ENCODE data around the gene SLC27A3. TPM values are rescaled to one million over a fixed set of nuclear protein-coding genes. Genes with fewer than 3 reads are reported as not detected.

Gene SLC27A3
- total RNA-seq, 2 donors from 2014 or later, result 22.9 to 26.5 TPM

DNA sequence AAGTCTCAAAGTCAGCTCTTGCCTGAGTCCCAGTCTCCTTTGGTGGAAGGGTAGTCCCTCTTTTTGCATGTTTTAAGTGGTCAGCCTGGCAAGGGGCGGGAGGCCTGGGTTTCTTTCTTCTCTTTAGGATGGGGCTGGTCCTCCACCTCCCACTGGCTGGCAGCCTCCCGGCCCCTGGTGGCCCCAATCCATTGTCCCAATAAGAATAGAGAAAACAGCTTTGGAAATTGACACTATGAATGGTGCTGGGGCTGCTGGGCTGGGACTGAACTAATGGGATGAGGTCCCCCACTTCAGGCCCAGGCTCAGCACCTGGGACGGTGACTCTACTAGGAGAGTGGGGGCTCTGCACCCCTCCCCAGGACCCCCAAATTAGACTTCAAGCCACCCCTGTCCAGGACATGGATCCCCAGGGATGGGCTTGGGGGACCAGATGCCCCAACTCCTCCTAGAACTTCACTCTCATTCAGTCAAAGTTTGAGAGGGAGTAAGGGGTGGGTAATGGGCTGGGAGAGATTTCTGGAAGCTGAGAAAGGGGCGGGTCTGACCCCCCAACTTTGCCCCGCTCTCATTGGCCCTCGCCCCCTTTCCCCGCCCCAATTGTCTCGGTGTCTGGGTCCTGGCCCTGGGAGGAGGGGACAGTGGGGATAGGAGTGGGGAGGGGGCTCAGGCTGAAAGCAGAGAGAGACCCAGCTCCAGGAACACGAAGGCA, 18.2 kb downstream of the SLC27A3 start:
- intact Hi-C loops (cut with DNase I), result loop anchor here in 1 of 2 donors (10.0 kb wide), 1 partner anchor 151 kb away; the partner anchor contains the start of gene DENND4B
- ATAC-seq (no peak), DNase-seq (no peak)

DNA sequence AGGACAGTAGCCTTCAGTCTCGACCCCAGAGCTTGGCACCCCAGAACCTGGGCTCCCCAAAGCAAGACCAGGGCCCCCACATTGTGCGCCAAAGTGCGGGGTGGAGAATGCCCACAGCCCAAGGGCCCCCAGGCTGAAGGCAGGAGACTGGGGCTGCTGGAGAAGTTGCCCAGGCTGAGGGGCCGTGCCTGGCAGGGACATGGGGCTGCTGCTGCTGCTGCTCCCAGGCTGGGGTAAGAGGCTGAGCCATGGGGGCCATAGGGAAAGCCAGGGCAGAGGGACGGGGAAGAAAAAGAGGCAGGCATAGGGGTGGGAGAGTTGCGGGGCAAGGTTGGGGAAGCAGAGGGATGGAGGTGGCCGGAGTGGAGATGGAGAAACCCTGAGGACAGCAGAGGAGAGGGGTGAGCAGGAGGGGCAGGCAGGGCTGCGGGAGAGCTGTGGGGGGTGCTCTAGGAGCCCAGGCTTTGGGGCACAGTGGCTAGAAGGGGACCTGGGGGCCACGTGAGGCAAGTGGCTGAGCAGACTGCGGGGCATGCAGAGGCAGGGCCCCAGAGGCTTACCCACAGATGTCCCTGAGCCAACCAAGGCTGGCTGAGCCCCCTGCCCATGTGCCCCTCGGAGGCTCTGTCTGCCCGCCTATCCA, 18.9 kb downstream of the SLC27A3 start:
- intact Hi-C loops (cut with DNase I), result loop anchor here in 1 of 2 donors (10.0 kb wide), 1 partner anchor 151 kb away; the partner anchor contains the start of gene DENND4B
- ATAC-seq (no peak), DNase-seq (no peak)

DNA sequence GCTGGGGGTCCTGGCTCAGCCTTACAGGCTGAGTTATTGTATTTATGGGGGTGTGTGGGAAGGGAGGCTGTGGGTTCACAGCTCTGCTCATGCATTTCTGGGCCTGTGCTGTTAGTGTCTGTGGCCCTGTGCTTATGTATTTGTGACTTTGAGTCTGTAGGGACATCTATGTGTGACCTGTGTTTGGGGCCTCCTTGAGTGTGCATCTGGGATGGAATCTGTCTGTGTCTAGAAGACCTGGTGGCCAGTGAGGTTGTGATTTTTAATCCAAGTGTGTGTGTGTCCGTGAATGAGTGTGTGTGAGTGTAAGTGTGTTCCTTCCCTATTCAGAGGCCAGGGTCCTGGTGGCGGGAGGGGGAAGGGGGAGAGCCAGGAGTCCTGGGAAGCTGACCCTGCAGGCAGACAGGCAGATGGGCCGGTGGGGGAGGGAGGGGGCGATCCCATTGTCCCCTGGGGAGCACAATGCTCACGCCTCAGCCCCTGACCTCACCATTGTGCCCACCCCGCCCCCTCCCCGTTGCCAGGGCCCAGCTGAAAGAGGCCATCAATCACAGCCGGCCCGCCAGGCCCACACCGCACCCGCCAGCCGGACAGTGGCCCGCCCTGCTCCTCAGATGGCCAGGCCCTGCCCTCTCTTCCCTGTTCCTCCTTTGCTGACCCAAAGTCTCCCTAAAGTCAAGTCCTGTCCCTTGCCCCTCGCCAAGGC, 19.6 kb downstream of the SLC27A3 start:
- no peak for ATAC-seq
- no peak for DNase-seq
- intact Hi-C loops (cut with DNase I), result loop anchor here in 1 of 2 donors (5.0 to 10.0 kb wide), 2 partner anchors 150 to 193 kb away; partner anchors contain the start of genes DENND4B and RAB13

- DNase-seq (no peak), ATAC-seq (no peak)
- intact Hi-C loops (cut with DNase I), result loop anchor here in 1 of 2 donors (5.0 to 10.0 kb wide), 2 partner anchors 149 to 192 kb away; partner anchors contain the start of genes DENND4B and RAB13
These were observed 20.2 kb downstream of the SLC27A3 start for GRCh38 chr1:153795330-153795837.

DNA sequence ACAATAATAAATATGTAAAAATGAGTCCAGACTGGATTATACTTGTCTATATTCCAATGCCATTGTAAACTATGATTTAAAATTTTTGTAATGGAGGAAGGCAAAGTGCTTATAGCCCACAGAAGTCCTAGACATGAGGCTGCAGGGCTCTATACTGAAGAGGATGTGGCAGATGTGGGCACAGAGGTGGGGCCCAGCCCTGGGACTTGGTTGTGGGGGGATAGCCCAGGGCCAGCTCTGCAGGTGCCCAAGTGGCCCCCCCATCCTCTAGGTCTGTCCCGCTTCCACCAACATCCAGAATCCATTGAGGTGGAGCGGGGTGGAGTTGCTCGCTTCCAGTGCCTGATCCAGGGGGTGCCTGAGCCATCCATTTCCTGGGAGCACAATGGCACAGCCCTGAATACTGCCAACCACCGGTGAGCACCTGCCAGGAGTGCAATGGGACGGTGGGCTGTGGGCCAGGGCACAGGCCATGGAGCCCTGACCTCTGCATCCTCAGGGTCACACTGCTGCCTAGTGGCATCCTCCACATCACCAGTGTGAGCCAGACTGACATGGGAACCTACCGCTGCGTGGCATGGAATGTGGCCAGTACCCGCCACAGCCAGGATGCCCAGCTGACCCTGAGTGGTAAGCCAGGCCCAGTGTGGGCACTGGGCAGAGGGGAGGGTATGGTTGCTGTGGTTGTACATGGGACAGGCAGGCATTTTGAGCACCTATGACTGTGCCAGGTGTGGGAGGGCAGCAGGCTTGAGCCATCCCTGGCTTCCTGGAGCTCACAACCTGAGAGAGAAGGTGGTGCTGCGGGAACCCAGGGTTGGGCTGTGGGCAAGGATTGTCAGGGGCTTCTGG, 21.0 kb downstream of the SLC27A3 start:
- no peak for DNase-seq
- ATAC-seq, result no peak
- intact Hi-C loops (cut with DNase I), result loop anchor here (2.0 to 10.0 kb wide), 3 partner anchors 149 to 191 kb away; partner anchors contain the start of genes RAB13 (in 2 of the 2) and DENND4B (in 1 of the 2)

DNA sequence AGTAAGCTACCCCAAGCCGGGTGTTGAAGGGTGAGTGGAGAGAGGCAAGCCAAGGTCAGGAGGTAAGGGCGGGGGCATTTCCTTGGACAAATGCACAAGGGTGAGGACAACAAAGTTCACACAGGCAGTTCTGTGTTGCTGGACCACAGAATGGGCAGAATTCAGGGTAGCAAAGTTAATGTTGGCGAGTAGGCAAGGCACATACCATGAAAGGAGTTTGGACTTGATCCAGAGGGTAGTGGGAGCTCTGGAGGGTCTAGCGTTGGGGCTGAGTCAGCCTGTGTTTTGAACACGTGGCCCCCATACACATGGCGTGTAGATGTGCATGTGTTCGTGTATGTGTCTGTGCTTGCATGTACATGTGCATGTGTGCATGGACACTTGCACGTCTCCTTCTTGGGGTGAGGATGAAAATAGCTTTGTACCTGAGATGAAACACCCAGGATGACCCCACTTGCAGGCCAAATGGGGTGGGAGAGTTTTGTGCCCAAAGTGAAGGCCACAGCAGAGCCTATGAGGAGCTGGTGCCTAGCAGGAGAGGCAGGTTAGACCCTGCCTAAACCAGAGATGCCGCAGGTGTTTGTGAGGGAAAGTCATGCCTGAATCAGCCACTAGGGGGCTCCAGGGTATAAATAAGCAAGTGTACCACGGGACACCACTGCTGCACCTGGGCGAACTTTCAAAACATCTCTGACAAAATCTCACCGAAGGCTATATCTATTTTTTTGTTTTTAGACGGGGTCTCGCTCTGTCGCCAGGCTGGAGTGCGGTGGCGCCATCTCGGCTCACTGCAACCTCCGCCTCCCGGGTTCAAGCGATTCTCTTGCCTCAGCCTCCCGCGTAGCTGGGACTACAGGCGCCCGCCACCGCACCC, 21.8 kb downstream of the SLC27A3 start:
- DNase-seq, result peak; percentile 82
- intact Hi-C loops (cut with DNase I), result loop anchor here (2.0 to 10.0 kb wide), 3 partner anchors 148 to 190 kb away; partner anchors contain the start of genes RAB13 (in 2 of the 2) and DENND4B (in 1 of the 2)
- peak; percentile 58 to 64 for ATAC-seq

DNA sequence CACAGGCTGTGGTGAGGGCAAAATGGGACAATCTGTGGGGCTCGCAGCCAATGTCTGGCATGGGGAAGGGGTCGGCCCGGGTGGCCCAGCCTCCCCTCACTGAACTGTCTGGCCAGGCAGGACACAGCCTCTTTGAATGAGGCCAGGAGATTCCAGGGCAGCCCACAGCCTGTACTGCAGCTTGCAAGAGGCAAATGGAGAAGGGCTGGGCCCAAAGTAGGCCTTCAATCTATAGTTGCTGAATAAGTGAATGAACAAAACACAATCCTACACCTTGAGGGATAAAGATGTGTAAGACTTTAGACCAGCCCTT, 23.2 kb downstream of the SLC27A3 start:
- no peak for ATAC-seq
- DNase-seq, result no peak
- intact Hi-C loops (cut with DNase I), result loop anchor here in 1 of 2 donors (5.0 to 10.0 kb wide), 2 partner anchors 146 to 189 kb away; partner anchors contain the start of genes DENND4B and RAB13

- no peak for ATAC-seq
- DNase-seq, result no peak
- intact Hi-C loops (cut with DNase I), result loop anchor here in 1 of 2 donors (5.0 to 10.0 kb wide), 2 partner anchors 146 to 188 kb away; partner anchors contain the start of genes DENND4B and RAB13
These were observed 23.8 kb downstream of the SLC27A3 start for GRCh38 chr1:153799016-153799415.

DNA sequence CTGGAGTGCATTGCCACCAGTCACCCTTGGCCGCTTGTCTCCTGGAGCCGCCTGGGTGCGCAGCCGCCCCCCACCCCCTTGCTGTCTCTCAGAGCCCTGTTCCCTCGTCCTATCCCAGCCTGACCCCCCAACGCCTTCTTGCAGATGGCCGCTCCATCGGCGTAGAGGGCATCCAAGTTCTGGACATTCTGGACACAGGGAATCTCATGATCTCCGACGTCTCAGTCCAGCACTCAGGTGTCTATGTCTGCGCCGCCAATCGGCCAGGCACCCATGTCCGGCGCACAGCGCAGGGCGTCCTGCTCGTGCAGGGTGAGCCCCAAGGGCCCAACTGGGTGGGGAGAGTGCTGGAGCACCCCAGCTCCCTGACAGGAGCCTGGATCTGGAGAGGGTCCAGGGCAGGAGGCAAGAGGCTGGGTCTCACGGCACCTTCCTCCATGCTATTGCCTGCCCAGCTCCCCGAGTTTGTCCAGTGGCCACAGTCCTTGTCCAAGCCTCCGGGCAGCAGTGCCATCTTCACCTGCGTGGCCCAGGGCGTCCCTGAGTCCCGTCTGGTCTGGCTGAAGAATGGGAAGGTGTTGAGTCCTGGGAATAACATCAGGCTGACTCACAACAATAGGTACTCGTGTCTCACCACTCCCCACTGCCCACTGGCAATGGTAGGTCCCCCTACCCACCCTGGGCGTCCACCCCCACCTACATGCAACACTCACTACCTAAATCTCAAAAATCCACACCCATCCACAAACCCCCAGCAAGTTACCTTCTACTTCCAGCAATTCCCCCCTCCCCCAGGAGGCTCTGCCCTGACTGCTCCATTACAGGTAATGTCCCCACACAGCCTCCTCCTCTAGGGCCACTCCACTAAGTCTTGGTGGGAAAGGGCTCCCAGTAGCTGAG, 24.6 kb downstream of the SLC27A3 start:
- DNase-seq (no peak), ATAC-seq (no peak)
- intact Hi-C loops (cut with DNase I), result loop anchor here in 1 of 2 donors (5.0 to 10.0 kb wide), 2 partner anchors 145 to 187 kb away; partner anchors contain the start of genes DENND4B and RAB13

DNA sequence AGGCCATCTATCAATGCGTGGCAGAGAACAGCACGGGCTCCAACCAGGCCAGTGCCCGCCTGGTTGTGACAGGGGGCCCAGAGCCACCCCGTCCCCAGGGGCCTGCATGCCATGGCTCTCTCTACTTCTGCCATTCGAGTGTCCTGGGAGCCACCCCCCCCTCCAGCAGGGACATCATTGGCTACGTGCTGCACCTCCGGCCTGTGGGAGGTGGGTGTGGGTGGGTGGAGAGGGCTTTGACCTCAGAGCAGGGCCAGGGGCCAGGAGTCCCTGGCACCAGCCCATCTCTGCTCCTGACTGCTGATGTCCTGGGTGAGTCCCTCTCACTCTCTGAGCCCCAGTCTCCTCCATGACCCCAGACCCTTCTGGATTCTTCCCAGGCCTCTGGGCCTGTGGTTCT, 25.3 kb downstream of the SLC27A3 start:
- intact Hi-C loops (cut with DNase I), result no loop called here
- ATAC-seq (no peak), DNase-seq (no peak)

- ATAC-seq (no peak), DNase-seq (no peak)
- intact Hi-C loops (cut with DNase I), result no loop called here
These were observed 25.9 kb downstream of the SLC27A3 start for GRCh38 chr1:153801028-153801625.

GRCh38 chr1:153801786-153802697, 26.8 kb downstream of the SLC27A3 start:
- ATAC-seq (no peak), DNase-seq (no peak)
- intact Hi-C loops (cut with DNase I), result no loop called here

DNA sequence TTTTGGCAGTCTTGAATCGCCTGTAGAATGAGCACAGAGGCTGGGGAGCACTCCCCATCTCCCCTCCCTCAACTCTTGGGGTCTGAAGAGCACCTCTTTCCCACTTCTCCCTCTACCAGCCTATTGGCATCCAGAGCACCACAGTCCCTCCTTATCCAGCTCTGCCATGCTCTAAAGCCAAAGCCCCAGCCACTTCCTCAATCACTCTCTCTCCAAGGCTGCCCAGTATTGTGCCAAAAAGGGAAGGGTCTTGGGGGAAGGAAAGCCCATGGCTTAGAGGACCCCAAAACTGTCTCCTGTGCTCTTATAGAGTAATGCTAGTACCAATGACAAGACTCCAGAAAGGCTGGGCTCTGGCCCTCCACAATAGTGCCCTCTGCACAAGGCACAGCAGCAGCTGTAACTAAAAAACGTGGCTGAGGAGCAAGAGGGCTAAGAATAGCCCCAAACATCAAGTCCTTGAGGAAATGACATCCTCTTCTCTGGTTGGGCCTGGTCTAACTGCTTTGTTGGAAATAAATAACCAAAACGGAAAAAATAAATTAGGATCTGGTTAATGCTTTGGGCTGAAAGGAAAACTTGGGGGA, 28.4 kb downstream of the SLC27A3 start:
- intact Hi-C loops (cut with DNase I), result no loop called here
- ATAC-seq, result no peak
- no peak for DNase-seq

- no peak for ATAC-seq
- intact Hi-C loops (cut with DNase I), result no loop called here
- DNase-seq, result no peak
These were observed 28.9 kb downstream of the SLC27A3 start for GRCh38 chr1:153804112-153804511.

Measured in left cardiac atrium (tissue), 4 donors.